HepG2 (cell line): ENCODE results near the gene PGP.

Experiments
- ATF2 ChIP-seq: sonication (generic); formaldehyde crosslinking; IDR thresholded peaks from 2 replicates; pipeline ENCODE4 v1.4.0; 2020; ENCODE audit warnings: missing genetic modification reagents
- CAMTA2 ChIP-seq: sonication (generic); formaldehyde crosslinking; IDR thresholded peaks from 2 replicates; pipeline ENCODE4 v1.4.0; 2020; ENCODE audit warnings: mild to moderate bottlenecking, missing genetic modification reagents, borderline replicate concordance
- CBX5 ChIP-seq: sonication (generic); formaldehyde crosslinking; IDR thresholded peaks from 2 replicates; pipeline ENCODE4 v1.4.0; 2020; ENCODE audit warnings: missing genetic modification reagents, borderline replicate concordance
- GABPA ChIP-seq, 2 experiments: IDR thresholded peaks; 2 replicates each; pipeline ENCODE4 v1.6.1; 2011 to 2016; ENCODE audit warnings: low read depth in 2 of 2, low read length in 1 of 2, missing biosample characterization in 1 of 2, missing genetic modification characterization in 1 of 2
- JUND ChIP-seq: sonication (generic); formaldehyde crosslinking; IDR thresholded peaks from 2 replicates; pipeline ENCODE4 v1.8.0; 2022; ENCODE audit warnings: mild to moderate bottlenecking, missing genetic modification reagents
- KLF6 ChIP-seq: IDR thresholded peaks from 2 replicates; pipeline ENCODE4 v1.8.0; 2016; ENCODE audit warnings: missing biosample characterization, missing genetic modification reagents
- POLR2AphosphoS5 ChIP-seq: IDR thresholded peaks from 2 replicates; pipeline ENCODE4 v1.6.1; 2012; ENCODE audit warnings: low read depth, low read length
- SOX6 ChIP-seq, 2 experiments: fragments of 450-650 bp in 1 of 2; sonication (generic) in 1 of 2; formaldehyde crosslinking in 1 of 2; IDR thresholded peaks; 2 replicates each; pipeline versions ENCODE4 v1.4.0 to v1.6.1; 2017 to 2020; ENCODE audit warnings: antibody characterized with exemption in 1 of 2, mild to moderate bottlenecking in 1 of 2, missing genetic modification reagents in 1 of 2
- XRCC5 ChIP-seq: fragments of 200-400 bp; formaldehyde crosslinking; optimal IDR thresholded peaks from 2 replicates; pipeline ENCODE3; 2017; ENCODE audit warnings: mild to moderate bottlenecking, low read length
- TF ChIP-seq, protein P1 (sequence below): IDR thresholded peaks from 2 replicates; pipeline ENCODE4 v1.6.1; 2016

- TF ChIP-seq, protein P1, sequence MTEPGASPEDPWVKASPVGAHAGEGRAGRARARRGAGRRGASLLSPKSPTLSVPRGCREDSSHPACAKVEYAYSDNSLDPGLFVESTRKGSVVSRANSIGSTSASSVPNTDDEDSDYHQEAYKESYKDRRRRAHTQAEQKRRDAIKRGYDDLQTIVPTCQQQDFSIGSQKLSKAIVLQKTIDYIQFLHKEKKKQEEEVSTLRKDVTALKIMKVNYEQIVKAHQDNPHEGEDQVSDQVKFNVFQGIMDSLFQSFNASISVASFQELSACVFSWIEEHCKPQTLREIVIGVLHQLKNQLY (CRISPR knock-in tag) = no peak
- TF ChIP-seq POLR2AphosphoS5 (no peak), JUND (CRISPR knock-in tag) (no peak), CBX5 (CRISPR knock-in tag) (no peak), XRCC5 (no peak), SOX6 (IDR thresholded peaks at IDR 0.05) (no peak), SOX6 (CRISPR knock-in tag; IDR thresholded peaks at IDR 0.05) (no peak), CAMTA2 (CRISPR knock-in tag) (no peak), KLF6 (CRISPR knock-in tag) (no peak), GABPA (IDR thresholded peaks at IDR 0.05; ENCODE audit: low read depth, low read length) (no peak), GABPA (CRISPR knock-in tag; IDR thresholded peaks at IDR 0.05; ENCODE audit: low read depth) (no peak), ATF2 (CRISPR knock-in tag) (no peak)
Measured at GRCh38 chr16:2257726-2258125, 43.1 kb upstream of the PGP start.
